BLaER1 (cell line): ENCODE measurements around the gene ATG14.
"Not testable (repeated sequence)": the region's sequence is repeated elsewhere in the genome, so short reads cannot be mapped to it uniquely, and the experiment has no call there.

Source experiments
- H3K27ac ChIP-seq: shearing (Covaris generic); formaldehyde crosslinking; 2 replicates; pipeline ENCODE4 v1.8.1; 2022
- H3K27me3 ChIP-seq: shearing (Covaris generic); formaldehyde crosslinking; 2 replicates; pipeline ENCODE4 v1.8.1; 2022
- H3K36me3 ChIP-seq: shearing (Covaris generic); formaldehyde crosslinking; 2 replicates; pipeline ENCODE4 v1.8.1; 2022
- H3K4me1 ChIP-seq: shearing (Covaris generic); formaldehyde crosslinking; 2 replicates; pipeline ENCODE4 v1.8.1; 2022
- H3K4me2 ChIP-seq: shearing (Covaris generic); formaldehyde crosslinking; 2 replicates; pipeline ENCODE4 v1.8.1; 2022
- H3K4me3 ChIP-seq: shearing (Covaris generic); formaldehyde crosslinking; 2 replicates; pipeline ENCODE4 v1.8.1; 2022
- H3K9ac ChIP-seq: shearing (Covaris generic); formaldehyde crosslinking; 2 replicates; pipeline ENCODE4 v1.8.1; 2022
- H3K9me3 ChIP-seq: shearing (Covaris generic); formaldehyde crosslinking; 2 replicates; pipeline ENCODE4 v1.8.1; 2022
- H4K20me1 ChIP-seq: shearing (Covaris generic); formaldehyde crosslinking; 2 replicates; pipeline ENCODE4 v1.8.1; 2022
- Cebpa-rat ChIP-seq: shearing (Covaris generic); IDR thresholded peaks from 2 replicates; pipeline ENCODE4 v1.8.1; 2022

The ATG14 gene

GRCh38 chr14:55398679-55399078, 13.0 kb downstream of the ATG14 start:
- Histone ChIP-seq H3K9ac (no peak overlapping the region), H3K27me3 (no peaks in the 10 kb centered on the region), H3K36me3 (peaks cover 16% of the 10 kb centered on the region), H3K4me1 (no peaks in the 10 kb centered on the region), H3K9me3 (no peaks in the 10 kb centered on the region), H3K4me3 (no peak overlapping the region), H3K27ac (no peak overlapping the region), H4K20me1 (peaks cover 23% of the 10 kb centered on the region), H3K4me2 (no peak overlapping the region)
- TF ChIP-seq Cebpa-rat = no peak

- Histone ChIP-seq H3K9ac (no peak overlapping the region), H3K27ac (no peak overlapping the region), H3K36me3 (peaks cover 74% of the 10 kb centered on the region), H3K4me3 (no peak overlapping the region), H3K4me2 (no peak overlapping the region), H4K20me1 (no peaks in the 10 kb centered on the region), H3K27me3 (no peaks in the 10 kb centered on the region), H3K9me3 (no peaks in the 10 kb centered on the region), H3K4me1 (no peaks in the 10 kb centered on the region)
- TF ChIP-seq Cebpa-rat = no peak
Observed at GRCh38 chr14:55389330-55389729, 22.3 kb downstream of the ATG14 start.

- H3K4me2 ChIP-seq = no peak overlapping the region
- no peaks in the 10 kb centered on the region for H3K4me1 ChIP-seq
Observed at GRCh38 chr14:55388160-55388559, 23.5 kb downstream of the ATG14 start.

GRCh38 chr14:55387121-55387520, 24.5 kb downstream of the ATG14 start:
- no peak overlapping the region for H3K4me3 ChIP-seq
- H3K36me3 ChIP-seq = peaks cover 84% of the 10 kb centered on the region
- H3K4me2 ChIP-seq = no peak overlapping the region
- H3K27me3 ChIP-seq = no peaks in the 10 kb centered on the region
- no peaks in the 10 kb centered on the region for H3K4me1 ChIP-seq
- no peak overlapping the region for H3K27ac ChIP-seq
- H3K9ac ChIP-seq = no peak overlapping the region
- no peak for TF ChIP-seq Cebpa-rat
- H4K20me1 ChIP-seq = no peaks in the 10 kb centered on the region
- H3K9me3 ChIP-seq = no peaks in the 10 kb centered on the region

More at GRCh38 chr14:55388160-55388559, 23.5 kb downstream of the ATG14 start:
- Histone ChIP-seq H3K9me3 (no peaks in the 10 kb centered on the region), H3K9ac (no peak overlapping the region), H3K4me3 (no peak overlapping the region), H3K27ac (no peak overlapping the region), H3K36me3 (peaks cover 79% of the 10 kb centered on the region), H4K20me1 (no peaks in the 10 kb centered on the region), H3K27me3 (no peaks in the 10 kb centered on the region)
- TF ChIP-seq Cebpa-rat = no peak

GRCh38 chr14:55386037-55386808, 25.4 kb downstream of the ATG14 start:
- no peak overlapping the region for H3K9ac ChIP-seq

GRCh38 chr14:55384536-55384935, 27.1 kb downstream of the ATG14 start:
- H3K4me2 ChIP-seq = no peak overlapping the region
- H3K27me3 ChIP-seq = no peaks in the 10 kb centered on the region
- peaks cover 89% of the 10 kb centered on the region for H3K36me3 ChIP-seq
- H3K4me1 ChIP-seq = no peaks in the 10 kb centered on the region
- no peak overlapping the region for H3K9ac ChIP-seq
- no peaks in the 10 kb centered on the region for H3K9me3 ChIP-seq
- H3K4me3 ChIP-seq = no peak overlapping the region
- no peak overlapping the region for H3K27ac ChIP-seq
- H4K20me1 ChIP-seq = no peaks in the 10 kb centered on the region
- no peak for TF ChIP-seq Cebpa-rat

More at GRCh38 chr14:55386037-55386808, 25.4 kb downstream of the ATG14 start:
- Histone ChIP-seq H3K27me3 (no peaks in the 10 kb centered on the region), H3K9me3 (no peaks in the 10 kb centered on the region), H3K4me1 (no peaks in the 10 kb centered on the region), H3K4me2 (no peak overlapping the region), H3K36me3 (peaks cover 86% of the 10 kb centered on the region), H4K20me1 (no peaks in the 10 kb centered on the region), H3K27ac (no peak overlapping the region), H3K4me3 (no peak overlapping the region)
- TF ChIP-seq Cebpa-rat = no peak

GRCh38 chr14:55383541-55384140, 28.0 kb downstream of the ATG14 start:
- H4K20me1 ChIP-seq = no peaks in the 10 kb centered on the region
- peaks cover 89% of the 10 kb centered on the region for H3K36me3 ChIP-seq
- no peak overlapping the region for H3K4me2 ChIP-seq
- no peak overlapping the region for H3K9ac ChIP-seq
- no peaks in the 10 kb centered on the region for H3K9me3 ChIP-seq
- H3K27ac ChIP-seq = no peak overlapping the region
- TF ChIP-seq Cebpa-rat = no peak
- H3K27me3 ChIP-seq = no peaks in the 10 kb centered on the region
- H3K4me1 ChIP-seq = no peaks in the 10 kb centered on the region
- no peak overlapping the region for H3K4me3 ChIP-seq

- H4K20me1 ChIP-seq, H3K27me3 ChIP-seq, H3K9ac ChIP-seq, H3K4me1 ChIP-seq, H3K9me3 ChIP-seq, H3K4me3 ChIP-seq, H3K27ac ChIP-seq, H3K4me2 ChIP-seq: not testable (repeated sequence)
- H3K36me3 ChIP-seq = peaks cover 89% of the 10 kb centered on the region
Observed at GRCh38 chr14:55383056-55383466, 28.6 kb downstream of the ATG14 start.

GRCh38 chr14:55382483-55382882, 29.1 kb downstream of the ATG14 start:
- no peak overlapping the region for H3K9ac ChIP-seq
- H3K4me1 ChIP-seq = no peaks in the 10 kb centered on the region
- no peaks in the 10 kb centered on the region for H4K20me1 ChIP-seq
- no peak overlapping the region for H3K4me2 ChIP-seq
- H3K27me3 ChIP-seq = no peaks in the 10 kb centered on the region
- H3K36me3 ChIP-seq = peaks cover 87% of the 10 kb centered on the region
- H3K4me3 ChIP-seq = no peak overlapping the region
- H3K9me3 ChIP-seq = no peaks in the 10 kb centered on the region
- no peak for TF ChIP-seq Cebpa-rat
- H3K27ac ChIP-seq = no peak overlapping the region

- Histone ChIP-seq H4K20me1 (no peaks in the 10 kb centered on the region), H3K9ac (no peak overlapping the region), H3K4me2 (no peak overlapping the region), H3K9me3 (no peaks in the 10 kb centered on the region), H3K36me3 (peaks cover 88% of the 10 kb centered on the region), H3K27me3 (no peaks in the 10 kb centered on the region), H3K4me3 (no peak overlapping the region), H3K27ac (no peak overlapping the region), H3K4me1 (no peaks in the 10 kb centered on the region)
- TF ChIP-seq Cebpa-rat = no peak
Observed at GRCh38 chr14:55381561-55381960, 30.1 kb downstream of the ATG14 start.
